MM.1S (cell line): ENCODE measurements around the gene SLX4IP.

Experiments used
- CTCF ChIP-seq: fragments of 300-600 bp; sonication (generic); IDR thresholded peaks from 2 replicates; pipeline ENCODE4 v1.5.1; 2016; ENCODE audit warnings: antibody characterized with exemption, low read length, mixed read lengths
- EZH2 ChIP-seq: fragments of 300-600 bp; sonication (generic); optimal IDR thresholded peaks from 2 replicates; pipeline ENCODE3; 2017; ENCODE audit warnings: low read depth, mild to moderate bottlenecking, antibody characterized with exemption, low read length, mixed read lengths

GRCh38 chr20:10540636-10541493 is 105.8 kb downstream of the SLX4IP start:
- TF ChIP-seq CTCF (no peak), EZH2 (no peak)
